Muscle of leg (tissue), 11 donors: ENCODE data around the gene MEGF11. TPM values are rescaled to one million over a fixed set of nuclear protein-coding genes. Genes with fewer than 3 reads are reported as not detected.

ENCODE experiments used
- DNase-seq: peaks from one replicate; pipeline ENCODE4 v3.0.0; 2013
- H3K27ac ChIP-seq: one replicate; pipeline ENCODE4 v1.5.1; 2013; ENCODE audit warnings: mild to moderate bottlenecking, low read length, control low read depth
- H3K27me3 ChIP-seq: one replicate; pipeline ENCODE4 v1.6.1; 2013; ENCODE audit warnings: low read length; ENCODE audit not compliant: control insufficient read depth, insufficient read depth
- H3K36me3 ChIP-seq: one replicate; pipeline ENCODE4 v1.6.1; 2013; ENCODE audit warnings: low read length; ENCODE audit not compliant: control insufficient read depth, insufficient read depth
- H3K4me1 ChIP-seq: one replicate; pipeline ENCODE4 v1.6.1; 2013; ENCODE audit warnings: low read length; ENCODE audit not compliant: control insufficient read depth, insufficient read depth
- H3K4me3 ChIP-seq: one replicate; pipeline ENCODE4 v1.5.1; 2013; ENCODE audit warnings: low read length, control low read depth
- H3K9me3 ChIP-seq: replicated peaks from 2 replicates; pipeline ENCODE4 v1.6.1; 2013; ENCODE audit warnings: low read depth, low read length; ENCODE audit not compliant: control insufficient read depth
- WGBS: methylation state at CpG from one replicate; pipeline ENCODE4 v1.1.5; 2013; ENCODE audit warnings: missing lambda C conversion rate; ENCODE audit not compliant: insufficient coverage; 5-methylcytosine and 5-hydroxymethylcytosine counted together
- polyA plus RNA-seq, 8 donors: library from polyadenylated mRNA; unstranded; fragments of 120-200 nt; gene quantifications; one replicate each; pipeline versions ENCODE4 v1.2.1 to v1.2.3, GENCODE V29; 2013; ENCODE audit warnings: inconsistent platforms in 1 of 8, low replicate concordance in 1 of 8; ENCODE audit not compliant: insufficient read length in 8 of 8, insufficient read depth in 1 of 8
- total RNA-seq: library from RNA; stranded (reverse); fragments of 120-200 nt; gene quantifications from one replicate; pipeline ENCODE4 v1.2.4, GENCODE V29; 2013

Gene MEGF11
- total and polyA plus RNA-seq, 9 donors, result 0.13 to 0.68 (median 0.31) TPM

GRCh38 chr15:65900488-65900887 is 353.1 kb downstream of the MEGF11 start:
- no peak for DNase-seq
- H3K4me1 ChIP-seq, result no peaks in the 10 kb centered on the region
- H3K9me3 ChIP-seq, result no peaks in the 10 kb centered on the region
- peaks cover 43% of the 10 kb centered on the region for H3K36me3 ChIP-seq
- no peaks in the 10 kb centered on the region for H3K27me3 ChIP-seq
- H3K27ac ChIP-seq, result no peak overlapping the region
- WGBS, result 50% methylated on average over 1 of the region's 3 CpGs
- no peak overlapping the region for H3K4me3 ChIP-seq

GRCh38 chr15:65896236-65896635 is 357.3 kb downstream of the MEGF11 start:
- WGBS, result 50% methylated on average over 1 of the region's 2 CpGs
- peak; percentile 16 for DNase-seq
- Histone ChIP-seq H3K27ac (no peak overlapping the region), H3K36me3 (peaks cover 29% of the 10 kb centered on the region), H3K27me3 (no peaks in the 10 kb centered on the region), H3K4me1 (no peaks in the 10 kb centered on the region), H3K9me3 (no peaks in the 10 kb centered on the region), H3K4me3 (no peak overlapping the region)

- Histone ChIP-seq H3K4me3 (no peak overlapping the region), H3K27me3 (no peaks in the 10 kb centered on the region), H3K27ac (no peak overlapping the region), H3K9me3 (no peaks in the 10 kb centered on the region), H3K4me1 (no peaks in the 10 kb centered on the region), H3K36me3 (peaks cover 17% of the 10 kb centered on the region)
- WGBS, result 90% methylated on average over 1 of the region's 5 CpGs
- no peak for DNase-seq
Measured at GRCh38 chr15:65893060-65893459, 360.5 kb downstream of the MEGF11 start.

GRCh38 chr15:65888981-65889380 is 364.6 kb downstream of the MEGF11 start:
- no CpG with 5 or more reads among the region's 3 CpGs for WGBS
- H3K36me3 ChIP-seq, result peaks cover 15% of the 10 kb centered on the region

GRCh38 chr15:65887565-65887964 is 366.0 kb downstream of the MEGF11 start:
- H3K27ac ChIP-seq, result no peak overlapping the region
- H3K36me3 ChIP-seq, result peaks cover 14% of the 10 kb centered on the region
- no peak for DNase-seq
- H3K4me3 ChIP-seq, result no peak overlapping the region
- WGBS, result 86% methylated on average over 3 of the region's 3 CpGs
- H3K9me3 ChIP-seq, result no peaks in the 10 kb centered on the region
- H3K27me3 ChIP-seq, result no peaks in the 10 kb centered on the region
- no peaks in the 10 kb centered on the region for H3K4me1 ChIP-seq

More at GRCh38 chr15:65888981-65889380, 364.6 kb downstream of the MEGF11 start:
- no peaks in the 10 kb centered on the region for H3K4me1 ChIP-seq
- DNase-seq, result no peak
- no peak overlapping the region for H3K4me3 ChIP-seq
- no peak overlapping the region for H3K27ac ChIP-seq
- no peaks in the 10 kb centered on the region for H3K27me3 ChIP-seq
- H3K9me3 ChIP-seq, result no peaks in the 10 kb centered on the region

- WGBS, result 86% methylated on average over 1 of the region's 4 CpGs
- H3K9me3 ChIP-seq, result no peaks in the 10 kb centered on the region
- peaks cover 19% of the 10 kb centered on the region for H3K36me3 ChIP-seq
- H3K4me1 ChIP-seq, result no peaks in the 10 kb centered on the region
- H3K27ac ChIP-seq, result no peak overlapping the region
- no peak overlapping the region for H3K4me3 ChIP-seq
- H3K27me3 ChIP-seq, result no peaks in the 10 kb centered on the region
- no peak for DNase-seq
Measured at GRCh38 chr15:65885668-65886218, 367.8 kb downstream of the MEGF11 start.

GRCh38 chr15:65884511-65884910 is 369.0 kb downstream of the MEGF11 start:
- no peak overlapping the region for H3K4me3 ChIP-seq
- H3K27me3 ChIP-seq, result no peaks in the 10 kb centered on the region
- H3K27ac ChIP-seq, result no peak overlapping the region
- peaks cover 22% of the 10 kb centered on the region for H3K36me3 ChIP-seq
- no peaks in the 10 kb centered on the region for H3K4me1 ChIP-seq
- no peaks in the 10 kb centered on the region for H3K9me3 ChIP-seq
- DNase-seq, result no peak

GRCh38 chr15:65883571-65883970 is 370.0 kb downstream of the MEGF11 start:
- H3K9me3 ChIP-seq, result no peaks in the 10 kb centered on the region
- H3K27me3 ChIP-seq, result no peaks in the 10 kb centered on the region
- DNase-seq, result no peak
- no peak overlapping the region for H3K4me3 ChIP-seq
- no peaks in the 10 kb centered on the region for H3K4me1 ChIP-seq
- no peak overlapping the region for H3K27ac ChIP-seq
- 76% methylated on average over 3 of the region's 6 CpGs for WGBS
- peaks cover 28% of the 10 kb centered on the region for H3K36me3 ChIP-seq

- WGBS, result no CpG with 5 or more reads among the region's 3 CpGs
- Histone ChIP-seq H3K36me3 (peaks cover 33% of the 10 kb centered on the region), H3K27me3 (no peaks in the 10 kb centered on the region), H3K9me3 (no peaks in the 10 kb centered on the region), H3K4me1 (no peaks in the 10 kb centered on the region), H3K4me3 (no peak overlapping the region), H3K27ac (no peak overlapping the region)
- DNase-seq, result no peak
Measured at GRCh38 chr15:65881766-65882434, 371.6 kb downstream of the MEGF11 start.

GRCh38 chr15:65877749-65878148 is 375.8 kb downstream of the MEGF11 start:
- 100% methylated on average over 2 of the region's 3 CpGs for WGBS
- H3K36me3 ChIP-seq, result peaks cover 38% of the 10 kb centered on the region
- H3K4me3 ChIP-seq, result no peak overlapping the region
- no peaks in the 10 kb centered on the region for H3K9me3 ChIP-seq
- H3K27me3 ChIP-seq, result no peaks in the 10 kb centered on the region
- DNase-seq, result no peak
- no peak overlapping the region for H3K27ac ChIP-seq
- no peaks in the 10 kb centered on the region for H3K4me1 ChIP-seq
